Right lobe of liver (tissue), 4 donors: ENCODE results near the gene CAMKMT.

Experiments used
- CTCF ChIP-seq, 4 donors: fragments of 200-600 bp in 3 of 4; fragments of 450-650 bp in 1 of 4; IDR thresholded peaks; one replicate each; pipeline versions ENCODE4 v1.5.1 to v1.8.0; 2016 to 2022; ENCODE audit warnings: antibody characterized with exemption in 4 of 4, mild to moderate bottlenecking in 2 of 4
- POLR2A ChIP-seq: fragments of 450-650 bp; IDR thresholded peaks from one replicate; pipeline ENCODE4 v1.6.1; 2017; ENCODE audit warnings: antibody characterized with exemption, mild to moderate bottlenecking
- donor health status: DM: no; HTN: no; CAD: no.
- donor health status: DM: no; HTN: no; CAD: no.
- donor health status: DM: no; HTN: yes; CAD: no.

- TF ChIP-seq POLR2A (no peak), CTCF (IDR thresholded peaks at IDR 0.05) (no peak)
Measured at GRCh38 chr2:44487052-44487451, 125.3 kb downstream of the CAMKMT start.
